ENCODE measurements around the gene SCGB1A1.

Gene SCGB1A1

GRCh38 chr11:62400281-62400680, 18.6 kb upstream of the SCGB1A1 start:
- no peak overlapping the region for H2AFZ ChIP-seq (ENCODE audit: low read depth, low read length, severe bottlenecking)
- no peak overlapping the region for H3K4me2 ChIP-seq (ENCODE audit: low read depth, low read length, poor library complexity, severe bottlenecking)

GRCh38 chr11:62400760-62401159, 18.1 kb upstream of the SCGB1A1 start:
- H3K4me2 ChIP-seq (ENCODE audit: low read depth, low read length, poor library complexity, severe bottlenecking): no peak overlapping the region
- H4K20me1 ChIP-seq (ENCODE audit: low read depth, low read length): no peaks in the 10 kb centered on the region
- no peak overlapping the region for H3K27ac ChIP-seq (ENCODE audit: low read depth, low read length)
- TF ChIP-seq EZH2phosphoT487 (conservative IDR thresholded peaks at IDR 0.05; ENCODE audit: low read length): no peak
- no peak for TF ChIP-seq CTCF (IDR thresholded peaks at IDR 0.05; ENCODE audit: insufficient read depth, low read length, poor library complexity, severe bottlenecking)
- H3K36me3 ChIP-seq (ENCODE audit: low read length): no peaks in the 10 kb centered on the region
- H2AFZ ChIP-seq (ENCODE audit: low read depth, low read length, severe bottlenecking): no peak overlapping the region
- no peaks in the 10 kb centered on the region for H3K9me3 ChIP-seq (ENCODE audit: insufficient read depth, low read length)
- H3K79me2 ChIP-seq (ENCODE audit: insufficient read depth, low read length): no peaks in the 10 kb centered on the region
- no peak overlapping the region for H3K4me3 ChIP-seq (ENCODE audit: insufficient read depth, low read length, poor library complexity, severe bottlenecking)
- no peaks in the 10 kb centered on the region for H3F3A ChIP-seq (ENCODE audit: insufficient read depth)
- no peaks in the 10 kb centered on the region for H3K27me3 ChIP-seq (ENCODE audit: low read length)
- no peak overlapping the region for H3K9ac ChIP-seq (ENCODE audit: low read length)
- H3K9me2 ChIP-seq (replicated peaks; ENCODE audit: insufficient read depth, low read length): no peaks in the 10 kb centered on the region

More at GRCh38 chr11:62400281-62400680, 18.6 kb upstream of the SCGB1A1 start:
- H4K20me1 ChIP-seq (ENCODE audit: low read depth, low read length): no peaks in the 10 kb centered on the region
- H3K79me2 ChIP-seq (ENCODE audit: insufficient read depth, low read length): no peaks in the 10 kb centered on the region
- no peak overlapping the region for H3K4me3 ChIP-seq (ENCODE audit: insufficient read depth, low read length, poor library complexity, severe bottlenecking)
- no peaks in the 10 kb centered on the region for H3K36me3 ChIP-seq (ENCODE audit: low read length)
- H3K9me2 ChIP-seq (replicated peaks; ENCODE audit: insufficient read depth, low read length): no peaks in the 10 kb centered on the region
- no peaks in the 10 kb centered on the region for H3K9me3 ChIP-seq (ENCODE audit: insufficient read depth, low read length)
- no peaks in the 10 kb centered on the region for H3F3A ChIP-seq (ENCODE audit: insufficient read depth)
- H3K9ac ChIP-seq (ENCODE audit: low read length): no peak overlapping the region
- TF ChIP-seq EZH2phosphoT487 (conservative IDR thresholded peaks at IDR 0.05; ENCODE audit: low read length) (no peak), CTCF (IDR thresholded peaks at IDR 0.05; ENCODE audit: insufficient read depth, low read length, poor library complexity, severe bottlenecking) (no peak)
- no peak overlapping the region for H3K27ac ChIP-seq (ENCODE audit: low read depth, low read length)
- H3K27me3 ChIP-seq (ENCODE audit: low read length): no peaks in the 10 kb centered on the region

DNA sequence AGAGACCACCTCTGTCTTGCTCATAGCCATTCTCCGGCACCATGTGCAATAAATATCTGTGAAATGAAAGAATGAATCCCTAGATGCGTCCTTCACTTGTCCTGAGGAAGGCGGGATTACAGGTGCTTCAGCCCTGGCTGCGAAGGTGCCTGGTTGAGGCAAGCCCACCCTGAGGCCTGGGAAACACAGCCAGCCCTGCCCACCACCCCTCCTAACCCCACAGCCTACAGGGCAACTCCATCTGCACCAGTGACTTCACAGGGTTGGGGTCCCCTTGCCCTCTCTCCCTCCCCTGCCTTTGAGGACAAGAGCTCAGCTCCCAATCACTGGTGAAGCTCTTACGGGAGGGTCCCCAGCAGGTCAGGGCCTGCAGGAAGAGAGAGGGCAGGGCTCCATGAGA, 17.5 kb upstream of the SCGB1A1 start:
- Histone ChIP-seq H3K9me2 (replicated peaks; ENCODE audit: insufficient read depth, low read length) (no peaks in the 10 kb centered on the region), H3K4me2 (ENCODE audit: low read depth, low read length, poor library complexity, severe bottlenecking) (no peak overlapping the region), H3K27ac (ENCODE audit: low read depth, low read length) (no peak overlapping the region)

More for the DNA sequence above, 17.5 kb upstream of the SCGB1A1 start:
- Histone ChIP-seq H3K27me3 (ENCODE audit: low read length) (no peaks in the 10 kb centered on the region), H3K36me3 (ENCODE audit: low read length) (no peaks in the 10 kb centered on the region), H4K20me1 (ENCODE audit: low read depth, low read length) (no peaks in the 10 kb centered on the region), H3K9ac (ENCODE audit: low read length) (no peak overlapping the region), H3K9me3 (ENCODE audit: insufficient read depth, low read length) (no peaks in the 10 kb centered on the region), H2AFZ (ENCODE audit: low read depth, low read length, severe bottlenecking) (no peak overlapping the region), H3K4me3 (ENCODE audit: insufficient read depth, low read length, poor library complexity, severe bottlenecking) (no peak overlapping the region), H3F3A (ENCODE audit: insufficient read depth) (no peaks in the 10 kb centered on the region), H3K79me2 (ENCODE audit: insufficient read depth, low read length) (no peaks in the 10 kb centered on the region)
- TF ChIP-seq CTCF (IDR thresholded peaks at IDR 0.05; ENCODE audit: insufficient read depth, low read length, poor library complexity, severe bottlenecking) (no peak), EZH2phosphoT487 (conservative IDR thresholded peaks at IDR 0.05; ENCODE audit: low read length) (no peak)
